ENCODE measurements around the gene IRAG1.
"Not testable (repeated sequence)": the region's sequence is repeated elsewhere in the genome, so short reads cannot be mapped to it uniquely, and the experiment has no call there.

The IRAG1 gene

GRCh38 chr11:10699072-10699471 is 5.5 kb upstream of the IRAG1 start:
- no peak for DNase-seq

GRCh38 chr11:10697323-10697620 is 3.7 kb upstream of the IRAG1 start:
- DNase-seq, result no peak

- no peak for DNase-seq
These were observed 3.1 kb upstream of the IRAG1 start for GRCh38 chr11:10696468-10697322.

GRCh38 chr11:10695833-10696232 is 2.3 kb upstream of the IRAG1 start:
- DNase-seq, result no peak

GRCh38 chr11:10694486-10695239 is 1.1 kb upstream of the IRAG1 start:
- DNase-seq, result no peak

GRCh38 chr11:10692531-10693115 is 932 bp downstream of the IRAG1 start:
- DNase-seq, result no peak

GRCh38 chr11:10688401-10688800 is 5.2 kb downstream of the IRAG1 start:
- DNase-seq, result no peak

GRCh38 chr11:10686311-10686710 is 7.2 kb downstream of the IRAG1 start:
- DNase-seq, result no peak

- DNase-seq, result no peak
These were observed 10.1 kb downstream of the IRAG1 start for GRCh38 chr11:10683429-10683828.

- DNase-seq, result no peak
These were observed 12.5 kb downstream of the IRAG1 start for GRCh38 chr11:10680956-10681487.

- not testable (repeated sequence) for DNase-seq
These were observed 13.3 kb downstream of the IRAG1 start for GRCh38 chr11:10680279-10680678.

GRCh38 chr11:10679644-10680043 is 13.9 kb downstream of the IRAG1 start:
- DNase-seq, result no peak

GRCh38 chr11:10678101-10678500 is 15.5 kb downstream of the IRAG1 start:
- DNase-seq, result peak; percentile 13

- no peak for DNase-seq
These were observed 16.6 kb downstream of the IRAG1 start for GRCh38 chr11:10676919-10677318.

GRCh38 chr11:10674911-10675440 is 18.6 kb downstream of the IRAG1 start:
- no peak for DNase-seq

- no peak for DNase-seq
These were observed 19.1 kb downstream of the IRAG1 start for GRCh38 chr11:10674440-10674855.

GRCh38 chr11:10673501-10674062 is 20.0 kb downstream of the IRAG1 start:
- DNase-seq, result no peak

GRCh38 chr11:10670099-10670498 is 23.5 kb downstream of the IRAG1 start:
- no peak for DNase-seq

GRCh38 chr11:10669258-10670033 is 24.1 kb downstream of the IRAG1 start:
- peak; percentile 36 for DNase-seq

- DNase-seq, result no peak
These were observed 26.1 kb downstream of the IRAG1 start for GRCh38 chr11:10667521-10667885.

GRCh38 chr11:10666556-10667520 is 26.7 kb downstream of the IRAG1 start:
- DNase-seq, result no peak
